Activated T-helper 1 cell treated with anti-CD3 and anti-CD28 coated beads, Interleukin-12 subunit alpha, Interleukin-12 subunit beta, Interleukin-2, Interleukin-4 antibody, amounts not matched to agents 30 ng/mL and 10 ng/mL and 1 ng/mL, durations not matched to agents 14 hours and 24 hours and 36 hours (primary cell): ENCODE data around the gene ACE. TPM values are rescaled to one million over a fixed set of nuclear protein-coding genes. Genes with fewer than 3 reads are reported as not detected.

Experiments used
- DNase-seq: peaks from one replicate; pipeline ENCODE4 v3.0.0; 2021; ENCODE audit warnings: low spot score
- H3K27ac Mint-ChIP-seq: one replicate; pipeline ENCODE4 v1.8.0; 2021; ENCODE audit warnings: mild to moderate bottlenecking, mixed read lengths
- H3K27me3 Mint-ChIP-seq: one replicate; pipeline ENCODE4 v1.8.0; 2022; ENCODE audit warnings: mild to moderate bottlenecking, moderate library complexity, mixed read lengths; ENCODE audit not compliant: insufficient read depth
- H3K36me3 Mint-ChIP-seq: one replicate; pipeline ENCODE4 v1.8.0; 2021; ENCODE audit warnings: low read depth, mixed read lengths
- H3K4me1 Mint-ChIP-seq: one replicate; pipeline ENCODE4 v1.8.0; 2021; ENCODE audit warnings: low read depth, mixed read lengths
- H3K4me3 Mint-ChIP-seq: one replicate; pipeline ENCODE4 v1.8.0; 2021; ENCODE audit warnings: mild to moderate bottlenecking, moderate library complexity, mixed read lengths
- H3K9me3 Mint-ChIP-seq: one replicate; pipeline ENCODE4 v1.8.0; 2021; ENCODE audit warnings: mixed read lengths
- intact Hi-C: fragments of 100-400 bp; cut with micrococcal nuclease; formaldehyde crosslinking; loops from one replicate; pipeline ENCODE4 v1.15.1; 2024
- total RNA-seq: library from RNA; stranded (reverse); gene quantifications from 2 replicates; pipeline ENCODE4 v1.2.3, GENCODE V29; 2022

The ACE gene
- total RNA-seq = 0.36 and 0.59 TPM in 2 replicates

- Mint-ChIP-seq H3K4me3 (peak within 1 kb of the TSS; percentile 79), H3K27ac (no peak within 1 kb of the TSS), H3K4me1 (peaks cover 15% of the 10 kb centered on the region), H3K36me3 (no peaks in the 10 kb centered on the region), H3K27me3 (peaks cover 46% of the 10 kb centered on the region), H3K9me3 (no peaks in the 10 kb centered on the region)
- DNase-seq = peak; percentile 27
- intact Hi-C loops = loop anchor here (2.0 kb wide), 1 partner anchor 74 kb away; the partner anchor contains the start of gene DCAF7
Observed at GRCh38 chr17:63476854-63477479, at the start of gene ACE. Gene ACE (plus strand): TSS chr17:63477061. CDS start chr17:63477095, 34 bp downstream.

GRCh38 chr17:63429766-63430165 is 47.1 kb upstream of the ACE start:
- Mint-ChIP-seq H3K36me3 (no peaks in the 10 kb centered on the region), H3K4me3 (no peak overlapping the region), H3K27me3 (no peaks in the 10 kb centered on the region), H3K27ac (no peak overlapping the region), H3K4me1 (peaks cover 57% of the 10 kb centered on the region), H3K9me3 (no peaks in the 10 kb centered on the region)
- no peak for DNase-seq
- intact Hi-C loops = loop anchor here (5.0 to 10.0 kb wide), 3 partner anchors 123 to 395 kb away; partner anchors contain the start of genes CCDC47, DCAF7, DDX42 and FTSJ3

DNA sequence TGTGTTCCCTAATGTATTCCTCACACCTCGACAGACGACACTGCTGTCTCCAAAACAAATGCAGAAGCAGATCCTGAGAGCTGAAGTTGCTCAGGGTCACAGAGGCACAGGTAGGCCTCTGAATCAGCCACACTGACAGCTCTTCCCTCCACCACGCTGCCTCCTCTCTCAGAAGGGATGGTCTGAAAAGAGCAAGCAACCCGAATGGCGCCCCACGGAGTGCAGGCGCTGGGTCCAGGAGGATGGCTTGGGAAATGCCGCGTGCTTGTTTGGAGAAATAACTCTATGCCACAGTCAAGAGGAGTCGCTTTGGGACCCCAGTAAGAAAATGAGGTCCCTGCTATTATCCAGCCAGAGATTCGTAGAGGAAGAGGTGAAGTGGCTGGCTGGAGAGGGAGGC is 46.6 kb upstream of the ACE start:
- Mint-ChIP-seq H3K36me3 (no peaks in the 10 kb centered on the region), H3K27me3 (peaks cover 2% of the 10 kb centered on the region), H3K27ac (no peak overlapping the region), H3K9me3 (no peaks in the 10 kb centered on the region), H3K4me1 (peaks cover 61% of the 10 kb centered on the region), H3K4me3 (no peak overlapping the region)
- DNase-seq = no peak
- intact Hi-C loops = no loop called here

GRCh38 chr17:63431618-63431938 is 45.3 kb upstream of the ACE start:
- Mint-ChIP-seq H3K27me3 (peaks cover 2% of the 10 kb centered on the region), H3K4me1 (peaks cover 48% of the 10 kb centered on the region), H3K36me3 (no peaks in the 10 kb centered on the region), H3K4me3 (no peak overlapping the region), H3K27ac (no peak overlapping the region), H3K9me3 (no peaks in the 10 kb centered on the region)
- intact Hi-C loops = no loop called here
- DNase-seq = no peak

GRCh38 chr17:63431939-63432804 is 44.7 kb upstream of the ACE start:
- Mint-ChIP-seq H3K36me3 (no peaks in the 10 kb centered on the region), H3K27me3 (peaks cover 2% of the 10 kb centered on the region), H3K9me3 (no peaks in the 10 kb centered on the region), H3K27ac (no peak overlapping the region), H3K4me3 (no peak overlapping the region), H3K4me1 (peaks cover 42% of the 10 kb centered on the region)
- no peak for DNase-seq
- intact Hi-C loops = no loop called here

GRCh38 chr17:63433746-63434591 is 42.9 kb upstream of the ACE start:
- H3K27ac Mint-ChIP-seq = peak overlapping the region; percentile 12

DNA sequence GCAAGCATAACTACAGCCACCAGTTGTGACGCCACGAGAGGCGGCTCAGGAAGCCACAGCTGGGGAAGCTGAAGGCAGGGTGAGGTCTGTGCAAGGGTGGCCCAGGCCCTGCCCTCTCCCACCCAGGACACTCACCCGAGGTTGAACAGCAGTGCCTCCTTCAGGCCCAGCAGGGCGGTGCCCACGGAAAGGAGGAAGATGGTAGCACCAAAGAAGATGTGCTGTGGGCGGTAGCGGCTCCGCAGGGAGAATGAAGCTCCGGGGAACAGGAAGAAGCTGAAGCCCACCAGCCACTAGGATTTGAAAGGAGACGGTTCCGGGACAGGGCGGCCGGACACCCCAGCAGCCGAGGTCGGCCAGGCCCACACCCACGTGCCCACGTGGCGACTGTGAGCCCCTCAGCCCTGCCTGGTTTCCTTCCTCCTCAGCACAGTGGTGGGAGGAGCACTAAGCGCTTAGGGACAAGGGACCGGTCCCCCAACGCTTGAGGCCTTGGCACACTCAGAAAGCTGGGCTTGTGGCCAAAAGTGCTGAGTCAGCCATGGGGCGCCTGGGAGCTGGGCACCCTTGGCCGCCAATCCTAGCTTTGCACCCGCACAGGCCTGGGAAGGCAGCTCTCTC is 41.8 kb upstream of the ACE start:
- H3K4me3 Mint-ChIP-seq = peak overlapping the region; percentile 26
- intact Hi-C loops = no loop called here
- peak; percentile 52 for DNase-seq
- peak overlapping the region; percentile 73 for H3K27ac Mint-ChIP-seq
- peaks cover 41% of the 10 kb centered on the region for H3K4me1 Mint-ChIP-seq
- H3K9me3 Mint-ChIP-seq = no peaks in the 10 kb centered on the region
- peaks cover 2% of the 10 kb centered on the region for H3K27me3 Mint-ChIP-seq
- peaks cover 5% of the 10 kb centered on the region for H3K36me3 Mint-ChIP-seq

More at GRCh38 chr17:63433746-63434591, 42.9 kb upstream of the ACE start:
- H3K36me3 Mint-ChIP-seq = no peaks in the 10 kb centered on the region
- DNase-seq = no peak
- intact Hi-C loops = no loop called here
- no peak overlapping the region for H3K4me3 Mint-ChIP-seq
- H3K4me1 Mint-ChIP-seq = peaks cover 30% of the 10 kb centered on the region
- peaks cover 2% of the 10 kb centered on the region for H3K27me3 Mint-ChIP-seq
- H3K9me3 Mint-ChIP-seq = no peaks in the 10 kb centered on the region

GRCh38 chr17:63435681-63436522 is 41.0 kb upstream of the ACE start:
- intact Hi-C loops = no loop called here
- H3K27me3 Mint-ChIP-seq = peaks cover 2% of the 10 kb centered on the region
- no peak overlapping the region for H3K4me3 Mint-ChIP-seq
- no peak overlapping the region for H3K27ac Mint-ChIP-seq
- DNase-seq = no peak
- no peaks in the 10 kb centered on the region for H3K9me3 Mint-ChIP-seq
- peaks cover 5% of the 10 kb centered on the region for H3K36me3 Mint-ChIP-seq
- H3K4me1 Mint-ChIP-seq = peaks cover 49% of the 10 kb centered on the region

- Mint-ChIP-seq H3K4me3 (no peak overlapping the region), H3K27ac (no peak overlapping the region), H3K9me3 (no peaks in the 10 kb centered on the region), H3K27me3 (peaks cover 2% of the 10 kb centered on the region), H3K4me1 (peaks cover 53% of the 10 kb centered on the region), H3K36me3 (peaks cover 5% of the 10 kb centered on the region)
- no peak for DNase-seq
- intact Hi-C loops = no loop called here
Observed at GRCh38 chr17:63436523-63437110, 40.2 kb upstream of the ACE start.

GRCh38 chr17:63437287-63438091 is 39.4 kb upstream of the ACE start:
- H3K4me3 Mint-ChIP-seq = no peak overlapping the region
- no peaks in the 10 kb centered on the region for H3K9me3 Mint-ChIP-seq
- H3K27ac Mint-ChIP-seq = no peak overlapping the region
- H3K36me3 Mint-ChIP-seq = peaks cover 5% of the 10 kb centered on the region
- peaks cover 2% of the 10 kb centered on the region for H3K27me3 Mint-ChIP-seq
- intact Hi-C loops = no loop called here
- peaks cover 51% of the 10 kb centered on the region for H3K4me1 Mint-ChIP-seq
- DNase-seq = no peak
